Activated T-cell treated with anti-CD3 and anti-CD28 coated beads, Interleukin-2, amount 50 U/mL, for 1 hour (primary cell): ENCODE results near the gene KLF13.

Experiments
- DNase-seq: peaks from one replicate; pipeline ENCODE4 v3.0.0-alpha.2; 2020

KLF13 gene

DNA sequence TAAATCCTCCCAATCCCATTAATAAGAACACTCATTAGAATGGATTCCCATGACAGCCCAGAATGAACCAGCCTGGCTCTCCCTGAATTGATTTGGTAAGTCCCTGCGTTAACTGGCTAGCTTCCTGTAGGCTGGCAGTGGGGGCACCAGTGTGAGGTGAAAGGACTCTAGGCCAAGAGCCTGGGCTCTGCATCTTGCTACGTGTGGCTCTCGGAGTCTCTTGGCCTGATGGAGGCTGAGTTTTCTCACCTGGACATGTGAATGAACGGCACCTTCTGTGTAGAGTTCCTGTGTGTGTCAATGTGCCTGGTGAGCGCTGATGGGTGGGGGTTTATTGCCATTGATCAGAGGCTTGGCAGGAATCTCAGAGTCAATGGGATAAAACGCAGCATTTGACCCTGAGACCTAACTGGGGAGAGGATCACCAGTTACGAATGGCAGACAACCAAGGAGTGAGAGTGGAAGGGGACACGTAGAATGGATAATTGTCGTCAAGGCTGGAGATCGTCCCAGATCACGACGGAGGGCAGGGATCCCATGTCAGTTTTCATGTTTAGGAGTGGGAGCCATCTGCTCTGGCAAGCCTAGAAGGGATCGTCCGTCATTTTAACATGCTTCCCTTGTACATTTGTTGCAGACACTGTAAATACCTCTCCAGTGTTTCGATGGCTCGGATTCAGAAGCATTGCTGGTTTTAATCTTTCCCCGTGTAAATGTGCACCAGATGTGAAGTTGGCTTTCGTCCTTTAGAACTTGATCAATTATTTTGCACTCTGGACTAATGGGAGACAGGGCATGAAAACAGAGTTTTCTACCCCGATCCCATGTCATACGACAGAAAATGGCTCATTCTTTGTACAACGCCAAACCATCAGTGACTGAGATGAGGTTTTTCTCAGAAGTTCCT lies 9.0 kb upstream of the KLF13 start:
- no peak for DNase-seq

DNA sequence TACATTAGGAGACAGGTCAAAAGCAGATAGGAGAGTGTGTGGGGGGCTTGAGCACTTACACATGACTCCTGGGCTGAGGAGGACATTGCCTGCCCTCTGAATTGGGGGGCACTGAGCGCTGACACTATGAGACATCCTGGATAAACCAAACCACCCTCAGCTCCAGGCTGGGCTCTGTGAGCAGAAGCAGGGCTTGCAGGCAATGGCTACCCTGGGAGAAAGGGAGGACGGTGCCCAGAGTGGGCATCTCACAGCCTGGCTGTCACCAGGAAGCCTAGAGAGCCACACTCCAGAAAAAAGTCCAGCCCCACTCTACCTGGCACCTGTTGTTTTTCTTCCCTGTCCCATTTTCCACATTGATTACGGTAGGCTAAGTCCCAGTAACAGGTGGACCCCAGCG lies 8.2 kb upstream of the KLF13 start:
- no peak for DNase-seq

DNA sequence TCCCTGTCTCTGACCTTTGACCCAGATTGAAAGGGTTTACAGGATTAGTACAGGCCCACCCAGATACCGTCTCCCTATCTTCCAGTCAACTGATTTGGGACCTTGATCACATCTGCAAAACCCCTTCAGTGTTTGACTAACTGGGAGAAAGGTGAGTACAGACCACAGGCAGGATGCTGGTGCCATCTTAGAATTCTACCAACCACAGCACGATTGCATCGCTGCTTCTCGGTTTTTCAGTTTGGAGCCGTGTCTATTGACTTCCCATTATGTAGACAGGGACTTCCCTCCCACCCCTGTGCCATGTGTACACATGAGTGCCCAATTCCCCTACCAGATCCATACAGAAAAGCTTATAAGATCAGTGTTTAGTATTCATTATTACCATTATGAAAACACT lies 6.6 kb upstream of the KLF13 start:
- no peak for DNase-seq

DNA sequence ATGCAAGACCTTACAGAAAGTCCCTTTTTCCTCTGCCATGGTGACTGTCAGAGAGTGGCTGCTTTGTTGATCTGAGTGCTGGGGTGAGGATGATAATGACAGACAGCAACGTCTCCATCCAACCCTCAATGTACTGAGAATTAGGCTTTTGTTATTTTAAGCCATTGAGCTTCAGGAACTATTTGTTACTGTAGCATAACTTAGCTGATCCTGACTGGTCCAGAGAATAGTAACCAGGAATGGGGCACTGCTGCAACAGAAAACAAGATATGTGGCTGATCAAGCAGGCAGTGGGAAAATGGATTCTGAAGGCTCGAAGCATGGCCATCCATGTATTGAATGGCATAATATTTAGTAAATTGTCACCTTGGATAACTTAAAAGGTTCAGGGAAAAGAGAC lies 5.2 kb upstream of the KLF13 start:
- DNase-seq, result no peak

DNA sequence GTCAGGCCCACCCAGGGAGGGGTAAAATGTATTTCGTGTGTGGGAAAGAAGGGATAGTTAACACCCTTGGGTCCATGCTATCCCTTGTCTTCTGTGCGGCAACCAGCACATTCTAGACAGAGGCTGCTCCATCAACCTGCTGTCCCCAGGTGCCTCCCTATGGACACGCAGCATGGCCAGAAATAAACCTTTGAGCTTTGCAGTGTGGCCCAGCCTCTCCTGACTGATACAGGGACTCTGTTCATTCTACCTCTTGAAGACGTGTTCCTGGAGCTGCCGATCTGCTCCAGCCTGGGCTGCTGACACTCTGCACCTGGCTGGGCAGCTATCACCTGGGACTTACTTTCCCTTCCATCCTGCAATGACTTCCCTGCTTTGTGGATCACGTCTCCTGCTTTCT lies 4.1 kb upstream of the KLF13 start:
- DNase-seq, result no peak

DNA sequence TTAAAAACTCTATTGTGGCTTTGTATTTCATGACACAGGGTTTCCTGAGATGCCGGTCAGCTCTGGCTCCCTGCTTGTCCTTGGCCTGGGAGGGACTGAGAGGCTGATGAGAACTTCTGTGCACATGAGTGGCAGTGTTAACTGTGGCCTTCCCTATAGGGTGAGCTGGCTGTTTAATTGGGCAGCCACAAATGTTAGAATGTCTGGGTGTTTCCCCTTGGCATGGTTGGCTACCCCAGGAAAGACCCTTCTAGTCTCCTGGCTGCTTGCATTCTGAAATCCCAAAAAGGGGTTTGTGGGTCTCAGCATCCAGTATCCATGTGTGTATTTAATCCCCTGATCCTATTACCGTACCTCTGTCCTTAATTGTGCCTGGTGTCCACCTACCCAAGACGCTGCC lies 3.0 kb upstream of the KLF13 start:
- DNase-seq, result no peak

DNA sequence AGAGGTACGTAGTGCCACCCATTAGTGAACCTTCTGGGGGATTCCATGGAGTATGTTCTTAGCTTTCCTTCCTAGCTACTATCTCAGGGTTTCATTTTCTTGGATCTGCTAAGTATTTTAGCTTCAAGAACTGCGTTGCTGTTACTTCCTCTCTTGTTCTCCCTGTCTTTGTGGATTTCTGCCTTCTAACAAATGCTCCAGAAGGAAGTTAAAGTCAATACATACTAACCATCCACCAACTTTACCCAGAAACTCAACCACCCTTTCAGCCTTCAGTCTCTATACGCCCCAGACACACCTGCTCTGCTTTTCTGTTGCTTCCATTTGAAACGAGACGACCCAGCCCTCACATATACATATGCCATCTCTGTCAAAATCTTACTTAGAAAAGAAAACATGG lies 2.4 kb upstream of the KLF13 start:
- DNase-seq, result no peak

DNA sequence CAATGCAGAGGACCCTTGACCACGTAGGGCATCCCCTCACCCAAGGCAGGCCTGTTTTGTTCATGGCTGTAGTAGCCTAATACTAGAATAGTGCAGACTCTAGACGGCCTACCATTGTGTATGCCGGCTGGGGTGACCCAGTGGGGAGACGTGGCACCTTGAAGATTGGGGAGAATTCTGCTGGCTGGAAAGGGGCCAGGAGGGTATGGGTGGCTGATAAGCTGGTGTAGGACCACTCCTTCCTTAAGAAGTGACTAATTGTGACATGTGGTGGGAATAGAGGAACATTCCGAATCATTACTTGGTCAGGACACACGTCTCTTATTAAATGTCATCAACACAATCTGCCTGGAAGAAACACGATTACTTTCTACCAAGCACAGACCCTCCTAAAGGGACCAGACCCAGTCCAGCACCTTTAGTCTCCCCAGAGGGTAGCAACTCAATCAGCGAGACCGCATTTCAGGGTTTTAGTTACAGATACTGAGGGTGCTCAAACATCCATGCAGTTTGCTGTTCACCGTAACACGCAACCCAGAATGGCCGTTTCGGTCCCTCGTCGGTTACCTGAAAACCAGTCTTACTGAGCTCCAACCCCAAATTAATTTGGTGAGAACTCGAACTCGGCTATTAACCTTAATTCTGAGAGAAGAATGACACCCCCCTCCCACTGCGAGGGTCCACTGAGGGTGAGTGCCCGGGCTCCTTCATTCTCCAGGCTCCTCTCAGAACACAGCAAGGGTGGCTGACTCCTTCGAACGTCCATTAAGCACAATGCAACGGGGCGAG lies 1.6 kb upstream of the KLF13 start:
- no peak for DNase-seq

DNA sequence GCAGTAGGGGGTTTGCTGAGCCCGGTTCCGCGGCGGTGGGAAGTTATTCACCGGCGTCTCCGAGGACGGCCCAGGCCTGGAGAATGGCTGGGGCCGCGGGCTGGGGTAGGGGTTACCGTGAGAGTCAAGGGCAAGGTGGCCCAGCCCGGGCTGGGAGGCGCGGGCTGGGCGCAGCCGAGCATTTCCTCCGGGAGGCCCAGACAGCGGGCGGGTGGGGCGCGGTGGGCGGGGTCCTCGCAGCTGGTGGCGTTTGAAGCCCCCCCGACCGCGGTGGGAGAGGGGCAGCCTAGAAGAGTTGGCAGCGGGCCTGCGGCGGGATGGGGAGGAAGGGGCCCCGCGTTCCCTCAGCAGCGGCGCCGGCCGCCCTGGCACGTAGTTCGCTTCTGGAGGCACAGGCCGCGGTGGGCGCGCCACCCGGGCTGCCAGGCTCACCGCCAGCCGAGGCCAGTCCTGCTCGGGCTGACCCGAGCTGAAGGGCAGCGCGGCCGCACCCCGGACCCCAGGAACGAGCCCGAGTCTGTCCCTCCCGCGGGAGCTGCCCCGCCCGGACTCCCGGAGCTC lies 960 bp upstream of the KLF13 start:
- no peak for DNase-seq

DNA sequence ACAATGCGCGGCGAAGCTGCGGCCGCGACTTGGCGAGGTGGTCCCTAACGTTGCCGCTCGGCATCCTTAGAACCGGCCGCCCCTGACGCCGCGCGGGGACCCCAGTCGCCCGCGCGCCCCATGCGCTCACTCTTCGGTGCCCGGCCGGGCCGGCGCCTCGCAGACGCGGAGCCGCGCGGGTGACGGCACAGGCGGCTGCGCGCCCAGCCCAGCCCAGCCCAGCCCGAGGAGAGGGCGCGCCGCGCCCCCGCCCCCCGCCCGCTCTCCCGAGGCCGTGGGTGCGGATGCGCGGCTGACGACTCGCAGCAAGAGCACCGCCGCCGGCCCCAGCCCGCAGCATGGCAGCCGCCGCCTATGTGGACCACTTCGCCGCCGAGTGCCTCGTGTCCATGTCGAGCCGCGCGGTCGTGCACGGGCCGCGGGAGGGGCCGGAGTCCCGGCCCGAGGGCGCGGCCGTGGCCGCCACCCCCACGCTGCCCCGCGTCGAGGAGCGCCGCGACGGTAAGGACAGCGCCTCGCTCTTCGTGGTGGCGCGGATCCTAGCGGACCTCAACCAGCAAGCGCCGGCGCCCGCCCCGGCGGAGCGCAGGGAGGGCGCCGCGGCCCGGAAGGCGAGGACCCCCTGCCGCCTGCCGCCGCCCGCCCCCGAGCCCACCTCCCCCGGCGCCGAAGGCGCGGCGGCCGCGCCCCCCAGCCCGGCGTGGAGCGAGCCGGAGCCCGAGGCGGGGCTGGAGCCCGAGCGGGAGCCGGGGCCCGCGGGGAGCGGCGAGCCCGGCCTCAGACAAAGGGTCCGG lies 437 bp downstream of the KLF13 start:
- no peak for DNase-seq

DNA sequence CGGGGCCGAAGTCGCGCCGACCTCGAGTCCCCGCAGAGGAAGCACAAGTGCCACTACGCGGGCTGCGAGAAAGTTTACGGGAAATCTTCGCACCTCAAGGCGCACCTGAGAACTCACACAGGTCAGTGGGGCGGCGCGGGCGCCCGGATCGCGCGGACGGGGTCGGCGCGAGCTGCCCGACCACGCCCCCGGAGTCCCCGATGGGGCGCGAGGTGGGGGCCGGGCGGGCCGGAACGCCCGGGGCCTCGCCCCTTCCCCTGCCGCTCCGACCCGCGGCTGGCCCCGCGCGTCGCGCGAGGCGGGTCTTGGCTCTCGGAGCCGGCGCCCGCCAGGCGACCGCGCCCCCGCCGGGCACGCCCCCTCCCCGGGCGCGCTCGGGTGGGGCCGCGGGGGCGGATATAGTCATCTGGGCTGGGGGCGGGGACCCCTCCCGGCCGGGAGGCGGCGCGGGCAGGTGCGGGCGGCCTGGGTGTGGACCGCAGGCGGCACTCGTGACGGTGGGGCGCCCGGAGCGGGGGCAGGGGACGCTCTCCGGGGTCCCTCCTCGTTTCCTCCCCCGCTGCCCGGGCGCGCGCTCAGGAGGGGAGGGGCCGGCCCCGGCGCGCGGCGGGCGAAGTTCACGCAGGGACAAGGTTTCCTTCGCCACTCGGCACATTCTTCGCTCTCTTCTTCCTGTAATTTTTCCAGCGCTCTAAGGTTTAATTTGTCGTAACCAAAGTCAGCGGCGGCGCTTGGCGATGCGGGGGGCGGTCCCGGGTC lies 1.2 kb downstream of the KLF13 start:
- DNase-seq, result peak; percentile 84

DNA sequence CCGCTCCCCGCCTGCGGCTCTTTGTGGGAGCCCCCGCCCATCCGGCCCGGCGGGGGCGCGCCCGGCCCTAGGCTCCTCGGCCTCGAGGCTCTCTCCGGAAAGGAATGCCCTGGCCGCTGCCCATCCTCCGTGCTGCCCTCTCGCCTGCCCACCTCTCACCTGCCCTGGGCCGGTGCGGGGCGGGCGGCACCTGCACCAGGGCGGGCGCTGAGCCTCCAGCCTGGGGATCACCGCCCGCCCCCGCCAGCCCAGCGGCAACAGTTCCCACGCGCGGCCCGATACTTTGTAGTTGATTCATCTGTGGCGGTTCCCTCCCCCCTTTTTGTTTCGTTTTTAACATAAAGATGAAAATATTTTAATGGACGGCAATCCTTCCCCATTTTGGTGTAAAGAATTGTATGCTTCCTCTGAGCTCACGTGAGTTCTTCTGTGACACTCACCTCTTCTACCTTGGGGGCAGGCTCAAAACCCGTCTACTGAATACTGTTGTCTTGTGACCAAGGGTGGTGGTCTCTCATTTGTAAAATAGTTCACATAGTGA lies 1.9 kb downstream of the KLF13 start:
- peak; percentile 77 for DNase-seq

DNA sequence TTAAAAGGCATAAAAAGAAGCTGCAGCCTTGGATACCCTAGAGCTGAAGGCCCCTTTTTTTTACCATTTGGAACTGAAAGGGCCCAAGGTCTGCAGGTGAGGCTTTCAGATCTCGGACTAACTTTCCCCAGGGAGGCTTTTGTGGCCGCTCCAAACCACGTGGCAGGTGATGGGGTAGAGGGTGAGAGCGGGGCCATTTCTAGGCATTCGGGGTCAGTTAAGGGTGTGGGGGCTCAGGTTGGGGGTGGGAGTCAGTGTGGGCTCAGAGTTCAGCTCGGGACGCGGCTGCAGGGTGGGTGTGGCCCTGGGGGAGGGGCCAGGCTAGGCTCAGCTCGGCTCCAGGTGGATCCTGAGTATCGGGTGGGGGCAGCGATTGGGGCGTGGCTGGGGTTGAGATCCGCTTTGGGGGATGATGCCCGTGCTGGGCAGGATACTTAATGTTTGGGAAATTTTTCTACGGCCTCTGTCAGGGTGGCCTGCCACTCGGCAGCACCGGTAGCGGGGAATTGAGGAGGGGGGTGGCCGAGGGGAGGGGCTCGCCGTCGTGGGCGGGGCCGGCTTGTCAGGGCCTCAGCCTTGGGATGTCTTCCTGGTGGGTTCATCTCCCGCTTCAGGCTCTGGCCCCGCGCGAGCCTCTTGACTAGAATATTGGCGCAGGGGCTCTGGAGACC lies 2.5 kb downstream of the KLF13 start:
- peak; percentile 54 for DNase-seq

DNA sequence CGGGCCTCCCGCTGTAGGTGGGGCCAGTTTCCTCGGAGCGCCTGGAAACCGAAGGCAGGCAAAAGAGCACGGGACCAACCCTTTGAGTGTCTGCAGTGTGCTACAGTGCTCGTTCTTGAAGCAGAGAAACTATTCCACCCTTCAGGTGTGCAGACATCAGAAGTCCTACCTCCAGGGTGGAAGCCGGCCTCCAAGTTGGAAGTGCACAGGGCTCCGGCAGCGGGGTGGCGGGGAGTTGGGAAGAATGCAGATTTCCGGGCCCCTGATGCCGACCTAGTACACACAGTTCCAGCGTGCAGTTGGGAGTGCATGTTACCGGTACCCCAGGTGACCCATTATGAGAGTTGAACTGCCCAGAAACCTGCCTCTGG lies 3.0 kb downstream of the KLF13 start:
- DNase-seq, result no peak

DNA sequence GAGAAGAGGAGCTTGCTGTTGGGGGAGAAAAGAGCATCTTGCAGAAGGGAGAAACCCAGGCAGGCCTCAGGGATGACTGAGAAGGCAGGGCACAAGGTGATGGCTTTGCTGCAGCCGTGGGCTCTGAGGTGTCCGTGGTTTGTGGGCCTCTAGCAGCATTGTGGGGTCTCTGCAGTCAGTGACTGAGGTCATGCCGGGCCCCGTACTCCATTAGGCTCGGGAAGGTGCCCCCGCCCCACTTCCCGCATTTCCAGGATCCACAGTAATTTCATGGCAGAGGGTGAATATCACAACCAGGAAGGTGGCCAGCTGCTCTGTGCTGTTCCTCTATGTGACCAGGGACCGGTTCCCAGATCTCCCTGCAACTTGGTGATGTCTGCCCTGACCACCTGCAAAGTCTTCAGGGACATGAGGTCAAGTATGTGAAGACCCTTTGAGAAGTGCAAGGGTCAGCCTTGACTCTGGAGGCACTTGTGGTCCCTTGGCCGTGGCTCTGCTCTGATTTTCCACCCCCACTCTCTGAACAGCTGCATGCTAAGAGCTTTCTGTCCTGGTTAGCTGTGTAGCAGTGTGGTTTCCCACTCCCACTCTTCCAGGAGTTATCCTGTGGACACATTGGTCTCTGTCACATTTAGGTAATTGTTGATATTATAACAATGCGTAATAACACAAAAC lies 3.6 kb downstream of the KLF13 start:
- no peak for DNase-seq

DNA sequence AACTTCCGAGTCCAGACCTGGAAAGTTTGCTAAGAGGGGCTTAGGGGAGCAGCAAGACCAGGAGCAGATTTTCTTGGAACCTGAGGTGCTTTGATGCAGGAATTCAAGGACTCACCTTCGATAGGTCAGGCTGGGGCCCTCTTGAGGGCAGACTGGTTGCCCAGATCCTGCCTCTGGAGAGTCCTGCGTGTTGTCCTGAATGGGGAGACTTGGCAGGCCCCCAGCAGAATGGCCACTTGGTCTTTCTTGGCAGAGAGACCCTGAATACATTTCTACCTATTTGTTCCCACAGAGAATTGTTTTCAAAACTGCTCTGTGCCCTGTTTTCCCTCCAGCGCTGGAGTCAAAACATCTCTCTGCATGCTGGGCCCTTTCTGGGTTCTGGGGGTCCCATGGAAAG lies 4.2 kb downstream of the KLF13 start:
- DNase-seq, result no peak

DNA sequence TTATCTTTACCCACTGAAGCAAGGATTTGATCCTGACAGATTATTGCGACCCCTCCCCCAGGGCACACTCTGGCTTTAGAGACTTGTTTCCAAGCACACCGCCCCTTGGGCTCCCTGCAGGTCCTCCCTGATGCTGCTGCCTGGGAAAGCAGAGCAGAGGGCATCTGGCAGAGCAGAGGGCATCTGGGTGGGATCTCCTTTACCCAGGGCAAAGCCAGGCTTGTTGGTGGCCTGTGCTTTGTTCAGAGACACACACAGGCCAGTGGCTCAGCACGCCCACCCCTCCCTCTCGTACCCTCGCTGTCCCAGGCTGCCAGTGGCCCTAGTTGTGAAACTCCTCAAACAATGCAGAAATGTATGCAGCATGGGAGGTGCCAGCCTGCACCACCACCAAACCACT lies 4.8 kb downstream of the KLF13 start:
- DNase-seq, result no peak

DNA sequence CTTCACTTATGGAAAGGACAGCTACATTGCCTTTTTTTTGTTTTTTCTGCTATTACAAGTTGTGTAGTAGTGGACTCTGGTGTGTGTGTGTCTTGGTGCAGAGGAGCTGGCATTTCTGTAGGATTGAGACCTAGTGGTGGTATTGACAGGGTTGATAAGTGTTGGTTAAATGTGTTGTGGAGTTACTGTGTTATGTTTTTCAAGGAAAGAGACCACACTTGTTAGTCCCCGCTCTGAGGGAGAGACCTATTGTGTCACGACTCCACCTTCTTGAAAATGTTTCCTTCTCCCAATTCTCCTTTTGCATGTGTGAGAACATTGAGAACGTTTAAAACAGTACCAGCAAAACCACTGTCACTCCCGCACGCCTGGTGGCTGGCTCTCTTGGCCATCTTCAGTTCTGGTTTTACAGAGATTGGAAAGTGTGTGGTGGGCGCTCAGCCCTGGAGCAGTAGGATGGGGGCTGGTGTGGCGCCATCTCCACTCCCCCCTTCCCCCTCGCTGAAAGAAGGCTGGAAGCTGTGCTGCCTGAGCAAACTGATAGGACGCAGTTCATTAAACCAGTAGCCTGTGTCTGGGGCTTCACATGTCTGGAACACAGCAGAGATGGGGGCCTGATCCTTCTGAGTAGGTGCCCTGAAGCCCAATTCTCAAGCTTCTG lies 5.5 kb downstream of the KLF13 start:
- no peak for DNase-seq

DNA sequence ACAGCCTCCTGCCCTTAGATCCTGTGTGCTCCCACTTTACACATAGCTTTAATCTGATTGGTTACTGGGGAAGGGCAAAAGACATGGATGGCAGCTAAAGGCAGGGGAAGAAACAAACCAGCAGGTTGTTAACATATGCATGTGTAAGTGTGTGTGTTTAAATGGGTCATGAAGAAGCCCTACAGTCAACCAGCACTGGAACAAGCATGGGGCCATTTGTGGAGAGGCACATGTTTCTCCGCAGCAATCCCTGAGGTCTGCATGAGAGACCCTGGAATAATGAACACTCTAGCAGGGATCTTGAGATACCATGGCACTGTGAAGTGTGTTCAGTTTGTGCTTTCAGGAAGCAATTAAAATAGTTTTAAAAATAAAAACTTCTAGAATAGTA lies 6.0 kb downstream of the KLF13 start:
- no peak for DNase-seq

DNA sequence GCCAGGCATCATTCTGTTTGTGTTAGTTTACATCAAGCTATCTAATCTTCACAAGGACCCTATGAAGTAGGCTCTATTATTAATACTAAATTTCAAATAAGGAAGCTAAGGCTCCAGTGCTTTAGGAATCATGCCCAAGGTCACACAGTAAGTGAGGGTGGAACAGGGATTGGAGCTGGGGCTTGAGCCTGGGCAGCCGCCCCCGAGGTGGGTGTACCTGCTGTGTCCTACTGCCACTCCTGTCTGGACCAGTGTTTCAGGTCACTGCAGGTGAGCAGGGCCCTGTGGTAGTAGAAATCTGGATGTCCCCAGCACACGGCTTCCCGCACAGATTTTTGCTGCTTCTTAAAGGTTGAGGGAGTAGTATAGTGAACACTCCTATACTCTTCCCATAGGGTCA lies 6.5 kb downstream of the KLF13 start:
- no peak for DNase-seq
